ENCODE data around the gene CTNNBL1. TPM values are rescaled to one million over a fixed set of nuclear protein-coding genes. Genes with fewer than 3 reads are reported as not detected.

CTNNBL1 gene
- total and polyA plus RNA-seq, 2 of the 4 experiments (the other 2 are of a cell fraction), result 29.9 to 34.1 TPM

- peaks cover 70% of the 10 kb centered on the region for H3K27me3 ChIP-seq (ENCODE audit: control insufficient read depth, insufficient read depth, low read length)
- H3K9me1 ChIP-seq (ENCODE audit: insufficient read depth, low read length), result 0 out of 2 replicates have a peak, but pooled peaks cover 2% of the 10 kb centered on the region
- ChIA-PET POLR2A (ENCODE audit: unreplicated experiment) (interaction anchor here (0.6 kb wide), 1 partner anchor 145 kb away, joined by 5 read pairs; no protein-coding TSS in a partner anchor), CTCF (interaction anchor here (0.7 kb wide), 1 partner anchor 342 kb away, joined by 4 read pairs; no protein-coding TSS in a partner anchor)
- H3K23ac ChIP-seq (ENCODE audit: low read depth, low read length), result no peak overlapping the region; the same call in 1 of the 2 replicates
- no peak overlapping the region for H3K18ac ChIP-seq (ENCODE audit: low read depth, low read length)
- H3K9me3 ChIP-seq (ENCODE audit: control insufficient read depth, insufficient read depth, low read length), result no peaks in the 10 kb centered on the region
- no TSS peak for BruUV-seq (replicated peaks)
- no peak overlapping the region for H3K14ac ChIP-seq (replicated peaks; ENCODE audit: low read depth, low read length)
- no peak overlapping the region for H2BK15ac ChIP-seq (ENCODE audit: low read depth, low read length)
- 67% methylated on average over 1 of the region's 16 CpGs; no CpG with 5 or more reads in 1 of the 2 experiments for WGBS, 2 experiments (ENCODE audit: extremely low coverage in 2 of 2, insufficient read length in 1 of 2)
- no peak overlapping the region for H2AK9ac ChIP-seq (replicated peaks; ENCODE audit: low read depth, low read length, poor library complexity)
- in situ Hi-C loops (cut with MboI; ENCODE audit: low sequenced_read_pairs), result no loop called here
- no peak for DNase-seq
- no peak overlapping the region for H3K4ac ChIP-seq (ENCODE audit: low read depth, low read length)
- no peak overlapping the region for H3K4me3 ChIP-seq (ENCODE audit: insufficient read depth, low read depth, low read length)
- dilution Hi-C loops (cut with HindIII; ENCODE audit: low sequenced_read_pairs, unreplicated experiment), result no loop called here
- no peak overlapping the region for H3K4me2 ChIP-seq (ENCODE audit: low read depth, low read length)
- no peak overlapping the region for H3K9ac ChIP-seq (ENCODE audit: low read depth, low read length)
- no peak overlapping the region for H2BK20ac ChIP-seq (ENCODE audit: low read depth, low read length)
- no peak overlapping the region for H3K27ac ChIP-seq (ENCODE audit: insufficient read depth, low read length)
- H3K79me1 ChIP-seq (ENCODE audit: low read depth in 1 of 2, low read length in 2 of 2), result no peaks in the 10 kb centered on the region
- H2BK120ac ChIP-seq (ENCODE audit: low read depth, low read length), result no peak overlapping the region
- H4K5ac ChIP-seq (ENCODE audit: low read depth, low read length), result no peak overlapping the region
- H4K91ac ChIP-seq (ENCODE audit: insufficient read depth, low read depth, low read length), result no peak overlapping the region
- H4K8ac ChIP-seq (ENCODE audit: low read depth in 2 of 2, low read length in 2 of 2), result no peak overlapping the region
- ATAC-seq (ENCODE audit: low read depth), result no peak
- no peaks in the 10 kb centered on the region for H3K36me3 ChIP-seq (ENCODE audit: control insufficient read depth, insufficient read depth, low read length)
- H2AFZ ChIP-seq (replicated peaks; ENCODE audit: low read length, poor library complexity), result no peak overlapping the region
- intact Hi-C loops (cut with micrococcal nuclease), result loop anchor here (10.0 kb wide), 1 partner anchor 419 kb away; no protein-coding TSS in a partner anchor
- H3K56ac ChIP-seq (ENCODE audit: extremely low read depth, insufficient read depth, low read length), result no peak overlapping the region
- peaks cover 10% of the 10 kb centered on the region for H4K20me1 ChIP-seq (ENCODE audit: insufficient read depth, low read length)
- H2BK5ac ChIP-seq (ENCODE audit: low read depth, low read length, poor library complexity, severe bottlenecking), result no peak overlapping the region
- no peak overlapping the region for H2AK5ac ChIP-seq (ENCODE audit: low read depth, low read length)
- H3K4me1 ChIP-seq (ENCODE audit: control insufficient read depth, insufficient read depth, low read length), result peaks cover 5% of the 10 kb centered on the region; the same call in 1 of the 2 replicates
- TF ChIP-seq CEBPB (IDR thresholded peaks at IDR 0.05; ENCODE audit: low read depth, low read length) (no peak), MAZ (IDR thresholded peaks at IDR 0.05; ENCODE audit: borderline replicate concordance, low read depth, low read length) (no peak), CHD1 (IDR thresholded peaks at IDR 0.05; ENCODE audit: low read depth, low read length) (no peak), RCOR1 (IDR thresholded peaks at IDR 0.05; ENCODE audit: insufficient replicate concordance, low read length) (no peak), MAFK (IDR thresholded peaks at IDR 0.05; ENCODE audit: low read depth, low read length) (no peak), ELK1 (IDR thresholded peaks at IDR 0.05; ENCODE audit: borderline replicate concordance, low read depth, low read length) (no peak), SMC3 (IDR thresholded peaks at IDR 0.05; ENCODE audit: low read depth, low read length) (no peak), USF2 (IDR thresholded peaks at IDR 0.05; ENCODE audit: low read depth, low read length) (no peak), NFE2L2 (IDR thresholded peaks at IDR 0.05; ENCODE audit: low read depth, low read length) (no peak), RAD21 (IDR thresholded peaks at IDR 0.05; ENCODE audit: low read length) (no peak), BHLHE40 (IDR thresholded peaks at IDR 0.05; ENCODE audit: low read depth, low read length) (no peak), MXI1 (IDR thresholded peaks at IDR 0.05; ENCODE audit: borderline replicate concordance, low read depth, low read length) (no peak), RFX5 (IDR thresholded peaks at IDR 0.05; ENCODE audit: low read depth, low read length) (no peak), POLR2A (IDR thresholded peaks at IDR 0.05; ENCODE audit: low read depth, low read length) (no peak), FOS (IDR thresholded peaks at IDR 0.05; ENCODE audit: low read depth, low read length) (no peak)
Observed at GRCh38 chr20:37905671-37906613, 212.1 kb downstream of the CTNNBL1 start.
